ENCODE measurements around the gene PLB1. TPM values are rescaled to one million over a fixed set of nuclear protein-coding genes. Genes with fewer than 3 reads are reported as not detected.

PLB1 gene
- total and polyA plus RNA-seq, 8 donors: 0.45 to 18.8 (median 3.4) TPM

GRCh38 chr2:28621172-28622100, 125.6 kb downstream of the PLB1 start:
- DNase-seq: peak; percentile 81 to 97
- Histone ChIP-seq H3K36me3 (no peaks in the 10 kb centered on the region), H3K27ac (peak overlapping the region; percentile 77 to 97 (median 94)), H3K4me1 (peaks cover 48 to 90% (median 66%) of the 10 kb centered on the region in 4 donors), H3K4me3 (peak overlapping the region in 1 of 4 donors; percentile 6), H3K9me3 (no peaks in the 10 kb centered on the region), H3K27me3 (no peaks in the 10 kb centered on the region)
- TF ChIP-seq EP300 (IDR thresholded peaks at IDR 0.05) (peak; percentile 92), POLR2A (IDR thresholded peaks at IDR 0.05) (no peak), CTCF (IDR thresholded peaks at IDR 0.05) (peak in 3 of 7 experiments; percentile 12 to 36 (median 35)), POLR2AphosphoS5 (IDR thresholded peaks at IDR 0.05) (peak; percentile 77 to 96 (median 94))
- 13 to 20% (median 16%) methylated on average over 15 of the region's 15 CpGs for WGBS, 5 donors
- intact Hi-C loops (cut with DNase I; ENCODE audit: low total_unique reads): no loop called here

- Histone ChIP-seq H3K36me3 (no peaks in the 10 kb centered on the region), H3K4me1 (peaks cover 51 to 95% (median 70%) of the 10 kb centered on the region in 4 donors), H3K27me3 (no peaks in the 10 kb centered on the region), H3K4me3 (no peak overlapping the region), H3K9me3 (no peaks in the 10 kb centered on the region), H3K27ac (peak overlapping the region; percentile 77 to 97 (median 94))
- intact Hi-C loops (cut with DNase I; ENCODE audit: low total_unique reads): no loop called here
- TF ChIP-seq CTCF (IDR thresholded peaks at IDR 0.05) (no peak), EP300 (IDR thresholded peaks at IDR 0.05) (no peak), POLR2A (IDR thresholded peaks at IDR 0.05) (no peak), POLR2AphosphoS5 (IDR thresholded peaks at IDR 0.05) (no peak)
- DNase-seq: no peak
- WGBS, 5 donors: 46 to 60% (median 59%) methylated on average over 2 of the region's 2 CpGs
Observed at GRCh38 chr2:28622101-28622499, 126.2 kb downstream of the PLB1 start.

- 88 to 94% (median 91%) methylated on average over 12 of the region's 12 CpGs for WGBS, 5 donors
- Histone ChIP-seq H3K36me3 (no peaks in the 10 kb centered on the region), H3K9me3 (no peaks in the 10 kb centered on the region), H3K27ac (peak overlapping the region in 4 of 5 donors; percentile 93 to 97 (median 94)), H3K4me3 (no peak overlapping the region), H3K27me3 (no peaks in the 10 kb centered on the region), H3K4me1 (peaks cover 46 to 95% (median 76%) of the 10 kb centered on the region in 4 donors)
- TF ChIP-seq CTCF (IDR thresholded peaks at IDR 0.05) (no peak), POLR2A (IDR thresholded peaks at IDR 0.05) (no peak), POLR2AphosphoS5 (IDR thresholded peaks at IDR 0.05) (no peak), EP300 (IDR thresholded peaks at IDR 0.05) (no peak)
- intact Hi-C loops (cut with DNase I; ENCODE audit: low total_unique reads): no loop called here
- no peak for DNase-seq
Observed at GRCh38 chr2:28623582-28624405, 127.9 kb downstream of the PLB1 start.

GRCh38 chr2:28624436-28624792, 128.6 kb downstream of the PLB1 start:
- no peak for TF ChIP-seq CTCF (IDR thresholded peaks at IDR 0.05)
- no peak for TF ChIP-seq EP300 (IDR thresholded peaks at IDR 0.05)
- TF ChIP-seq POLR2A (IDR thresholded peaks at IDR 0.05): no peak
- no peak for TF ChIP-seq POLR2AphosphoS5 (IDR thresholded peaks at IDR 0.05)
- Histone ChIP-seq H3K27me3 (no peaks in the 10 kb centered on the region), H3K4me3 (no peak overlapping the region), H3K4me1 (peaks cover 46 to 98% (median 77%) of the 10 kb centered on the region in 4 donors), H3K9me3 (no peaks in the 10 kb centered on the region), H3K36me3 (no peaks in the 10 kb centered on the region), H3K27ac (peak overlapping the region; percentile 53 to 97 (median 94))
- WGBS, 5 donors: 34 to 59% (median 42%) methylated on average over 2 of the region's 2 CpGs
- intact Hi-C loops (cut with DNase I; ENCODE audit: low total_unique reads): no loop called here
- no peak for DNase-seq

Data from stomach (tissue), 9 donors.